GM20431 (cell line): Measurements from ENCODE around the gene GAS7.
"Not testable (repeated sequence)": the region's sequence is repeated elsewhere in the genome, so short reads cannot be mapped to it uniquely, and the experiment has no call there.

ENCODE experiments used
- in situ Hi-C: fragments of 300-500 bp; cut with MseI, MboI; formaldehyde crosslinking; loops from one replicate; pipeline ENCODE4 v1.15.0; 2020; ENCODE audit warnings: low sequenced_read_pairs; ENCODE audit not compliant: unreplicated experiment

Gene GAS7

GRCh38 chr17:10002567-10003360, 195.6 kb downstream of the GAS7 start:
- in situ Hi-C loops: not testable (repeated sequence)

DNA sequence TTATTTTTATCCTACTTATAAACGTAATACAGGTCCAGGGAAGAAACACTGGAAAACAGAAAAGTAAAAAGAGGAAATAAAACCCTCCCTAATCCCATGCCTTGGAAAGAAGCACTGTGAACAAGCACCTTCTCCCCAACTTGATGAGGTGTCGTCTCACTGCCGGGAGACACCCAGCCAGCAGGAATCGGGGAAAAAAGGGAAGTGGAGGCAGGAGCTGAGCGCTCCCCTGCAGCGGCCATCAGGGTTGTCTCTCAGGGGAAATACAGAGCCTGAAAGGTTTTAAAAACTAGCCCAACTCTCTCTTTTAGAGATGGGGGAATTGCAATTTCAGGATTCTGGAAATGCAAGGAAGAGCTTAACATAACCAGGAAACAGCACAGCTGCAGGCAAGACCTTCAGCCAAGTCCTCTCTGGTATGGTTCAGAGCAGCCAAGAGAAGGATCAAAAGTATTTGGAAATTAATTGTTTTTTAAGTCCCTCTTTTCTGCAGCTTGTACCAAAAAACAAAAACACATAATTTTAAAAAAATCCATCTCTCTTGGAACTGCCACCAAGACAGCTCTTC, 197.0 kb downstream of the GAS7 start:
- in situ Hi-C loops: no loop called here

GRCh38 chr17:9999919-10000695, 198.3 kb downstream of the GAS7 start:
- in situ Hi-C loops: no loop called here

- in situ Hi-C loops: no loop called here
Observed at GRCh38 chr17:9998060-9998459, 200.3 kb downstream of the GAS7 start.

- in situ Hi-C loops: no loop called here
Observed at GRCh38 chr17:9994761-9995160, 203.6 kb downstream of the GAS7 start.

DNA sequence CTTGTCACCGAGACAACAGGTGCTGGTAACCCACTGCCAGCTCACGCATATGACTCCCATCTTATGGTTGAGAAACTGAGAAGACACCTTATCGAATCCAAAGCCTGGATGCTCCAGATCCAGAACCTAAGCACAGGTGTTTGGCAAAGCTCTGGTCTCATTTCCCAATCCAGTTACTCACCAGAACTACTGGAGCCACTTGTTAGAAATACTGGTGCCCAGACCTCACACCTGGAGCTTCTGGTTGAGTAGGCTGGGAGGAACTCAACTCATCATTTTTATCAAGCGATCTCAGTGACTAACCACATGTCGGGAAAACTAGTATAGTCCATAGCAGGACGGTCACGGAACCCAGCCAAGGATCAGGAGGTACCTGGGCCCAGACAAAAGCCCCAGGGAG, 206.6 kb downstream of the GAS7 start:
- in situ Hi-C loops: no loop called here

DNA sequence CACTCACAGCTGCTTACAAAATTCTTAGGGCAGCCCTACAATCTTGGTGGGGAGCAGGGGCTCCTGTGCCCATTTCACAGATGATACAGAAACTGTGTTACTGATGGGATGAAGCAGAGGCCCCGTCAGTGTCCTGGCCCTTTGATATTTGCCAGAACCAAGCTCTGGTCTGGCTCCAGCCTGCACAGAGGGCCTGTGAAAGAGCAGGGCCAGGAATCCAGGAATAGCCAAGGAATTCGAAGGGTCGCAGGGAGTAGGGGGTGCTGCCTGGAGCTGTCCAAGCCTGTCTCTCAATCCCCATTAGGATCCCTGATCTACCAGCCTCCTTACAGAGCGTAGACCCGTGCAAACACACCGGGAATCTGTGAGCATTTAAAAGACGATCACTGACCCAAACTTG, 207.1 kb downstream of the GAS7 start:
- in situ Hi-C loops: no loop called here

DNA sequence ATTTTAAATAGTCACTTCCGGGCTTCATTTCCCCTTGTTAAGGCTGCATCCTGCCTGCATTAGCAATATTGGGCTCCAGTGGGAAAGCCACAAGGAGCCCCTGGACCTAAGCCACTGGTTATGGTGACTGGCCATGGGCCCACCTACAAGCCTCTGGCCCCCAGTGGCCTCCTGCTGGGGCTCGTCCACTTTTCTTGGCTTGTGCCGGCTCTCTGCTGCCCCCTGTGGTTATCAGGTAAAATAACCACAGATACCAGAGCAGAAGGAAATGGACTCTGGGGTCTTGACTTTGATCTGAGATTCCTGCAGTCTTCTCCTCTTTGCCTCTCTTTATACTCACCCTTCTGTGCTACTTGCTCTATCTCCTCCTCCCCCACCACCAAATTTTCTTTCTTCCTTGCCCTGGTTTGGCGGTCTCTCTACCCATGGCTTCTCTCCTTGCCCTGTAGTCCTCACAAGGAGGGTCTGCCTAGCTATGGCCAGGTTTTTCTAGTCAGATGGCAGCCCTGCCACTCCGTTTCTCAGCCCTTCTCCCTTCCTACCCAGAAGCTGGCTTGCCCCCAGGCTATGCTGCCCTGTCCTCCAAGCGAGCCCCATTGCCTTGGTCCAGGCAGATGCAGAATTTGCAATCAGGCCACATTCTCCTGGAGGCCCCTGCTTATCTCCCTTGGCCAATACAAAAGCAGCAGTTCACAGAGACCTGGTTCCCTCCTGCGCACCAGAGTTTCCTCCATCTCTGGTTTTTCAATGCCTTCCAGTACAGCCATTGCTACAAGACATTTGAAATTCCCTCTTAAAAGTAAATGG, 210.4 kb downstream of the GAS7 start:
- in situ Hi-C loops: no loop called here

- in situ Hi-C loops: no loop called here
Observed at GRCh38 chr17:9986754-9987382, 211.5 kb downstream of the GAS7 start.

DNA sequence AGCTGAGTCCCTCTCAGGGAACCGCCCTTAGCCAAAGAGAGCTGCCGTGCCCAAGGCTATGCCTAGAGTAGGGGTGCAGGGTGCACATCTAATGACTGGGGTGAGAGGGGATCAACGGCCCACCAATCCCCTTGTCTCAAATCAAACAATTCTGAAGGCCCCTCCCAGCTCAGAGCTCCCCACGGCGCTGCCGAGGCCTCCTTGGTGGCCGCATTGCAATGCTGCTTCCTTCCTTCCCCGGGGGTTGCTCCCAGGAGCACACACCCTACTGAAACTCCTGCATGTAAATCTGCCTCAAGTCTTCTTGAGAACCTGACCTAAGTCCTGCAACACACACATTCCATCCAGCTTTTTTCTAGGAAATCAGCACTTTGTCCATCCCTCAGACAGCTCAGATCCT, 212.8 kb downstream of the GAS7 start:
- in situ Hi-C loops: no loop called here

- in situ Hi-C loops: no loop called here
Observed at GRCh38 chr17:9984768-9985167, 213.6 kb downstream of the GAS7 start.

DNA sequence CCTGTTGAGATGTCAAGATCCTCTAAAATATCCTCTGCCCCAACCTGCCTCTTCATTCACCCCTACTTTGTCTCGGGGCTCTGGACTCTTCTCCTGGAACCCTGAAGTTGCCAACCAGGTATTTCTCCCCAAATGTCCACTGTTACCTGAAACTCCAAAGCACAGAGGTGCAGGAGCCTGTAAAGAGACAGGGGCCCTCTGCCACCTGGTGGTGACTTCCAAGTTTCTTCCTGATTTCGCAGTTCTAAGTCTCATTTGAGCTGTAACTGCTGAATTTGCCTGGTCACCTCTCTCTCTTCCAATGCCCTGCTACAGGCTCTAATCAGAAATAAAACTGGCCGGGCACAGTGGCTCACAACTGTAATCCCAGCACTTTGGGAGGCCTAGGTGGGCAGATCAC, 216.2 kb downstream of the GAS7 start:
- in situ Hi-C loops: no loop called here

- in situ Hi-C loops: no loop called here
Observed at GRCh38 chr17:9981344-9981915, 217.0 kb downstream of the GAS7 start.

DNA sequence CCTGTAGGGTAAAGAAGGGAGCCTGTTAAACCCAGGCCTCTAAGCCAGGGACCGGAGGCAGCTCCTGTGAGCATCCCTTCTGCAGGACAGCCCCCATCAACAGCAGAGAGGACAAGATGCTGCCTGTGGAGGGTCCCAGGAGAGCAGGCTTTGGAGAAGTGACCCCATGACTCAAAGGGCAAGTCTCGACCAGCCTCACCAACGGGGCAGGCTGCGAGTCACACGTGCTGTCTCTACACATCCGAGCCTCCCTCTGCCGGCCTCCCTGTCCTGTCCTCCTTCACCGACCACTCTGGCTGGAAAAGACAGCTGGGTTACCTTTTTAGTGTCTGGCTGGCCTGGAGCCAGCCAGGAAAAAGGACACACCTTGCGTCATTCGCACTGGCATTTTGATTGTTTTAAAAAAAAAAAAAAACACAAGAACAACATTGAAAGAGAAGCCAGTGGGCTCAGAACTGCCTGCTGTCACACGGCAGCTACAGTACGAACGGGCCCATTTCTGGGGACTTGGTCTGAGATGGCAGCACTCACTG, 218.9 kb downstream of the GAS7 start:
- in situ Hi-C loops: no loop called here

DNA sequence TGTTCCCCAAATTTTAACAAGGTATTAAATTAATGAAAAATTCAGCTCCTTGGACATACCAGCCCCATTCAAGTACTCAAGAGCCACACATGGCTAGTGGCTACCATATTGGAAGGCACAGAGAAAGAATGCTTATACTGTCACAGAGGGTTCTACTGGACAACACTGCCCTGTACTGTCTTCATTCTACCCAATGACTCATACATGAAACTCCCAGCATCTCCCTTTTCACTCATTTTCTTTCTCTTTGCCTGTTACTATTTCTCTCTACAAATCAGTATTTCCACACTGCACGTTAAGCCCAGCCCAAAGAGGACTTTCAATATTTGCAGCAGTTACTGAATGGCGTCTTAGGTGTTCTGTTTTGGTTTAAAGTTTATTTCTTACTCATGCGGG, 221.2 kb downstream of the GAS7 start:
- in situ Hi-C loops: no loop called here

GRCh38 chr17:9976283-9977179, 221.9 kb downstream of the GAS7 start:
- in situ Hi-C loops: no loop called here

DNA sequence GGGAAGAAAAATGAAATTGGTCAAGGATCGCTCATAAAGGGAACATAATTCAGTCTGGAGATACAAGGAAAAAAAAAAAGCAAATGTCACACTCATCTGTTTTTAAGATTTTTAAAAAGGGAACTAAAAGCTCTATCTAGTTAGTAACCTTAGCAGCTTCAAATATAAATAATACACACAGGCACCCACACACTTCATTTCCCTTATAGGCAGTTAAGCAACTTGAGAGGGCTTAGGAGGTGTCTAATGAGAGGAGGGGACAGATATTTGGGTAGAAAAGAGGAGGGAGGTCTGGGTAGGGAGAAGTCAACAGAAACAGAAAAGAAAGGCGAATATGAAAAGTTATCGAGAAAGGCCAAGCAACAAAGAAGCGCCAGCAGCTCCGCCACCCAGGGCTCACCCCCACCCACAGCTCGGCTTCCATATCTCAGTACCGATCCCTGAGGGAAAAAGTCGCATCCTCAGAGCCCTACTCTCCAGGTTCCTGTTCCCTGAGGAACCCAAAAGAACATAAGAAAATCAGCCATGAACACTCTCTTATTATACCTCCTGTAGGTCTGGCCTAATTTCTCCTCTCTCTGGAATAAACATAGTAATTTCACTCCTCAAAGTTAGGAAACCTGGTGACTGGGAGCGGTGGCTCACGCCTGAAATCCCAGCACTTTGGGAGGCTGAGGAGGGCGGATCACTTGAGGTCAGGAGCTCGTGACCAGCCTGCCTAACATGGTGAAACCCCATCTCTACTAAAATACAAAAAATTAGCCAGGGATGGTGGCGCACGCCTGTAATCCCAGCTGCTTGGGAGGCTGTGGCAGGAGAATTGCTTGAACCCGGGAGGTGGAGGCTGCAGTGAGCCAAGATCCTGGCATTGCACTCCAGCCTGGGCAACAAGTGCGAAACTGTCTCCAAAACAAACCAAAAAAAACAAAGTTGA, 223.7 kb downstream of the GAS7 start:
- in situ Hi-C loops: loop anchor here (25.0 kb wide), 1 partner anchor 263 kb away; no protein-coding TSS in a partner anchor
